T-helper 22 cell (primary cell): ENCODE results near the gene GJD3.

Experiments used
- DNase-seq: peaks from one replicate; pipeline ENCODE4 v3.0.0-alpha.2; 2020; ENCODE audit warnings: low read depth

Gene GJD3

GRCh38 chr17:40340327-40340726 is 24.2 kb downstream of the GJD3 start:
- DNase-seq: no peak

GRCh38 chr17:40338941-40339649 is 25.4 kb downstream of the GJD3 start:
- no peak for DNase-seq

- DNase-seq: no peak
Measured at GRCh38 chr17:40338058-40338457, 26.5 kb downstream of the GJD3 start.

GRCh38 chr17:40337351-40337750 is 27.2 kb downstream of the GJD3 start:
- no peak for DNase-seq

GRCh38 chr17:40335620-40336019 is 28.9 kb downstream of the GJD3 start:
- no peak for DNase-seq

- DNase-seq: no peak
Measured at GRCh38 chr17:40333781-40334448, 30.6 kb downstream of the GJD3 start.

- no peak for DNase-seq
Measured at GRCh38 chr17:40331743-40332641, 32.5 kb downstream of the GJD3 start.

GRCh38 chr17:40330850-40331470 is 33.6 kb downstream of the GJD3 start:
- no peak for DNase-seq

GRCh38 chr17:40329839-40330794 is 34.4 kb downstream of the GJD3 start:
- DNase-seq: no peak

- no peak for DNase-seq
Measured at GRCh38 chr17:40328386-40328766, 36.2 kb downstream of the GJD3 start.

- no peak for DNase-seq
Measured at GRCh38 chr17:40327735-40328385, 36.7 kb downstream of the GJD3 start.

- DNase-seq: no peak
Measured at GRCh38 chr17:40327244-40327729, 37.2 kb downstream of the GJD3 start.

- no peak for DNase-seq
Measured at GRCh38 chr17:40326832-40327199, 37.7 kb downstream of the GJD3 start.

- peak; percentile 60 for DNase-seq
Measured at GRCh38 chr17:40326014-40326831, 38.3 kb downstream of the GJD3 start.

- DNase-seq: no peak
Measured at GRCh38 chr17:40325156-40326013, 39.2 kb downstream of the GJD3 start.

GRCh38 chr17:40323391-40324381 is 40.9 kb downstream of the GJD3 start:
- DNase-seq: peak; percentile 93
